KMS-11 (cell line): ENCODE results near the gene ANK3.

Experiments used
- H2AFZ ChIP-seq: fragments of 200-600 bp; sonication (generic); 2 replicates; pipeline ENCODE4 v1.6.1; 2016; ENCODE audit warnings: antibody characterized with exemption, mixed run types, low read depth
- H3K27ac ChIP-seq: fragments of 200-600 bp; sonication (generic); 2 replicates; pipeline ENCODE4 v1.6.1; 2016; ENCODE audit warnings: mild to moderate bottlenecking, mixed run types
- H3K27me3 ChIP-seq: fragments of 200-600 bp; sonication (generic); 2 replicates; pipeline ENCODE4 v1.6.1; 2017; ENCODE audit warnings: mild to moderate bottlenecking, low read depth, mixed run types, moderate library complexity; ENCODE audit not compliant: insufficient read depth
- H3K36me3 ChIP-seq: fragments of 200-600 bp; sonication (generic); 2 replicates; pipeline ENCODE4 v1.6.1; 2017; ENCODE audit warnings: mild to moderate bottlenecking, mixed run types; ENCODE audit not compliant: insufficient read depth
- H3K4me1 ChIP-seq: fragments of 200-600 bp; sonication (generic); 2 replicates; pipeline ENCODE4 v1.6.1; 2016; ENCODE audit warnings: mild to moderate bottlenecking, low read depth, mixed run types; ENCODE audit not compliant: poor library complexity, severe bottlenecking
- H3K4me2 ChIP-seq: fragments of 200-600 bp; sonication (generic); 2 replicates; pipeline ENCODE4 v1.7.0; 2016; ENCODE audit warnings: mild to moderate bottlenecking, mixed run types
- H3K4me3 ChIP-seq: fragments of 200-600 bp; sonication (generic); IDR thresholded peaks from 2 replicates; pipeline ENCODE4 v1.6.1; 2017; ENCODE audit warnings: low read depth, low read length, mixed read lengths; ENCODE audit not compliant: insufficient read depth
- H3K79me2 ChIP-seq: fragments of 200-600 bp; sonication (generic); 2 replicates; pipeline ENCODE4 v1.6.1; 2016; ENCODE audit warnings: low read depth, mixed run types; ENCODE audit not compliant: insufficient read depth
- H3K9ac ChIP-seq: fragments of 200-600 bp; sonication (generic); 2 replicates; pipeline ENCODE4 v1.6.1; 2016; ENCODE audit warnings: mild to moderate bottlenecking, mixed run types
- H4K20me1 ChIP-seq: fragments of 200-600 bp; sonication (generic); 2 replicates; pipeline ENCODE4 v1.6.1; 2016; ENCODE audit warnings: mild to moderate bottlenecking, mixed run types; ENCODE audit not compliant: insufficient read depth
- CTCF ChIP-seq: fragments of 200-600 bp; sonication (generic); conservative IDR thresholded peaks from 2 replicates; pipeline ENCODE4 v1.6.1; 2017; ENCODE audit warnings: low read depth, mild to moderate bottlenecking, antibody characterized with exemption, low read length, moderate library complexity, mixed read lengths

ANK3 gene

GRCh38 chr10:60353519-60354258 is 36.0 kb downstream of the ANK3 start:
- Histone ChIP-seq H3K79me2 (peaks cover 91% of the 10 kb centered on the region), H2AFZ (no peak overlapping the region), H4K20me1 (peaks cover 37% of the 10 kb centered on the region), H3K27ac (no peak overlapping the region), H3K9ac (no peak overlapping the region), H3K4me2 (no peak overlapping the region), H3K27me3 (no peaks in the 10 kb centered on the region), H3K4me1 (peaks cover 53% of the 10 kb centered on the region), H3K4me3 (no peak overlapping the region), H3K36me3 (no peaks in the 10 kb centered on the region)
- TF ChIP-seq CTCF: no peak

- no peak overlapping the region for H3K4me3 ChIP-seq
- no peak for TF ChIP-seq CTCF
- no peak overlapping the region for H3K27ac ChIP-seq
- no peak overlapping the region for H3K4me2 ChIP-seq
- peaks cover 36% of the 10 kb centered on the region for H4K20me1 ChIP-seq
- no peaks in the 10 kb centered on the region for H3K36me3 ChIP-seq
- H3K79me2 ChIP-seq: peaks cover 97% of the 10 kb centered on the region
- no peak overlapping the region for H2AFZ ChIP-seq
- H3K27me3 ChIP-seq: no peaks in the 10 kb centered on the region
- H3K4me1 ChIP-seq: peaks cover 49% of the 10 kb centered on the region
- H3K9ac ChIP-seq: no peak overlapping the region
Measured at GRCh38 chr10:60352105-60352504, 37.6 kb downstream of the ANK3 start.

- H3K4me1 ChIP-seq: peaks cover 49% of the 10 kb centered on the region
- no peaks in the 10 kb centered on the region for H3K36me3 ChIP-seq
- H4K20me1 ChIP-seq: peaks cover 41% of the 10 kb centered on the region
- H3K79me2 ChIP-seq: peaks cover 91% of the 10 kb centered on the region
- H2AFZ ChIP-seq: no peak overlapping the region
- no peak overlapping the region for H3K27ac ChIP-seq
- H3K9ac ChIP-seq: no peak overlapping the region
- no peaks in the 10 kb centered on the region for H3K27me3 ChIP-seq
- no peak for TF ChIP-seq CTCF
- H3K4me3 ChIP-seq: no peak overlapping the region
- no peak overlapping the region for H3K4me2 ChIP-seq
Measured at GRCh38 chr10:60351191-60351853, 38.4 kb downstream of the ANK3 start.

- no peak overlapping the region for H3K4me2 ChIP-seq
- peaks cover 40% of the 10 kb centered on the region for H4K20me1 ChIP-seq
- peaks cover 46% of the 10 kb centered on the region for H3K4me1 ChIP-seq
- H3K27ac ChIP-seq: no peak overlapping the region
- no peaks in the 10 kb centered on the region for H3K36me3 ChIP-seq
- TF ChIP-seq CTCF: no peak
- H3K79me2 ChIP-seq: peaks cover 90% of the 10 kb centered on the region
- H3K27me3 ChIP-seq: no peaks in the 10 kb centered on the region
- no peak overlapping the region for H3K9ac ChIP-seq
- no peak overlapping the region for H2AFZ ChIP-seq
- no peak overlapping the region for H3K4me3 ChIP-seq
Measured at GRCh38 chr10:60350400-60350799, 39.3 kb downstream of the ANK3 start.
